HepG2 (cell line): ENCODE results near the gene CADM2. TPM values are rescaled to one million over a fixed set of nuclear protein-coding genes. Genes with fewer than 3 reads are reported as not detected.

Experiments used
- ATAC-seq: fragments of 200-7000 bp; cut with Tn5 transposase; 3 replicates; pipeline ENCODE4 v1.9.1; 2020; ENCODE audit warnings: mild to moderate bottlenecking, moderate library complexity
- BruUV-seq: library from RNA; stranded (reverse); fragments of 400-500 nt; replicated peaks from 2 replicates; lab custom pipeline; 2021; lab: Mats Ljungman, UMichigan
- CTCF ChIA-PET: fragments of 300-600 bp; formaldehyde crosslinking; extraction: SDS; loops from one replicate; lab custom pipeline; 2021; ENCODE audit warnings: low total read pairs, inconsistent platforms, low intra/inter-chr PET ratio; lab: Yijun Ruan, JAX
- POLR2A ChIA-PET: fragments of 350-600 bp; sonication (Branson Sonifier 250); formaldehyde crosslinking; loops from one replicate; lab custom pipeline; 2020; ENCODE audit warnings: antibody characterized with exemption, inconsistent platforms; lab: Yijun Ruan, JAX
- DNase-seq: peaks from one replicate; pipeline ENCODE4 v3.0.0-alpha.2; 2015; ENCODE audit warnings: low spot score
- FAIRE-seq: peaks from 3 replicates; lab custom pipeline; 2011; peaks lifted over from hg19 to GRCh38; lab: Jason Lieb, UNC
- H2AFZ ChIP-seq: one replicate; pipeline ENCODE4 v1.6.1; 2011; ENCODE audit warnings: low read length, inconsistent platforms
- H3K27ac ChIP-seq: fragments of 300-600 bp; 3 replicates; pipeline ENCODE4 v1.8.0; 2011; ENCODE audit warnings: mixed run types, mild to moderate bottlenecking, mixed read lengths, low read length, inconsistent platforms; ENCODE audit not compliant: insufficient read depth; ENCODE audit errors: extremely low read length
- H3K27me3 ChIP-seq, 2 experiments: fragments of 200-600 bp in 1 of 2; 2 replicates in 1 of 2; 3 replicates in 1 of 2; pipeline versions ENCODE4 v1.6.0 to v1.8.0; 2011; ENCODE audit warnings: low read length in 2 of 2, mild to moderate bottlenecking in 2 of 2, moderate library complexity in 2 of 2, inconsistent platforms in 1 of 2; ENCODE audit not compliant: insufficient read depth in 2 of 2, control insufficient read depth in 1 of 2
- H3K36me3 ChIP-seq, 2 experiments: fragments of 200-600 bp in 1 of 2; replicated peaks in 1 of 2; 2 replicates in 1 of 2; 3 replicates in 1 of 2; pipeline versions ENCODE4 v1.5.1 to v1.8.0; 2011; ENCODE audit warnings: low read length in 2 of 2, inconsistent platforms in 1 of 2; ENCODE audit not compliant: insufficient read depth in 2 of 2, control insufficient read depth in 1 of 2
- H3K4me1 ChIP-seq: 2 replicates; pipeline ENCODE4 v1.5.1; 2012; ENCODE audit warnings: low read length, inconsistent platforms; ENCODE audit not compliant: insufficient read depth
- H3K4me2 ChIP-seq: 2 replicates; pipeline ENCODE4 v1.6.0; 2011; ENCODE audit warnings: low read depth, low read length, inconsistent platforms
- H3K4me3 ChIP-seq, 3 experiments: fragments of 200-600 bp in 1 of 3; sonication (generic), shearing (Covaris generic) in 1 of 3; replicated peaks in 1 of 3; 2 replicates each; pipeline ENCODE4 v1.5.1; 2011 to 2016; ENCODE audit warnings: low read length in 3 of 3, inconsistent platforms in 2 of 3, low read depth in 2 of 3, mild to moderate bottlenecking in 2 of 3, control low read depth in 1 of 3, mixed read lengths in 1 of 3; ENCODE audit not compliant: insufficient read depth in 1 of 3
- H3K79me2 ChIP-seq: one replicate; pipeline ENCODE4 v1.6.1; 2011; ENCODE audit warnings: low read length, inconsistent platforms; ENCODE audit not compliant: insufficient read depth
- H3K9ac ChIP-seq: 2 replicates; pipeline ENCODE4 v1.6.0; 2011; ENCODE audit warnings: mild to moderate bottlenecking, low read depth, low read length, inconsistent platforms; ENCODE audit not compliant: insufficient read depth
- H3K9me3 ChIP-seq: 2 replicates; pipeline ENCODE4 v1.5.1; 2012; ENCODE audit warnings: mild to moderate bottlenecking, low read length
- H4K20me1 ChIP-seq: 2 replicates; pipeline ENCODE4 v1.6.0; 2011; ENCODE audit warnings: inconsistent platforms, mild to moderate bottlenecking, low read length, moderate library complexity; ENCODE audit not compliant: insufficient read depth
- JUN ChIP-seq: sonication (generic); formaldehyde crosslinking; IDR thresholded peaks from 2 replicates; pipeline ENCODE4 v1.4.0; 2020; ENCODE audit warnings: mild to moderate bottlenecking, missing genetic modification reagents
- MATR3 ChIP-seq: sonication (generic); formaldehyde crosslinking; IDR thresholded peaks from 2 replicates; pipeline ENCODE4 v1.4.0; 2020; ENCODE audit warnings: missing genetic modification reagents
- MXD4 ChIP-seq: IDR thresholded peaks from 2 replicates; pipeline ENCODE4 v1.6.1; 2016; ENCODE audit warnings: mild to moderate bottlenecking, missing biosample characterization, missing genetic modification reagents
- NFKBIZ ChIP-seq: IDR thresholded peaks from 2 replicates; pipeline ENCODE4 v1.6.1; 2018; ENCODE audit warnings: missing genetic modification reagents, missing compliant biosample characterization
- PAX8 ChIP-seq: sonication (generic); formaldehyde crosslinking; IDR thresholded peaks from 2 replicates; pipeline ENCODE4 v1.8.0; 2022; ENCODE audit warnings: mild to moderate bottlenecking, missing genetic modification reagents, borderline replicate concordance
- TAF15 ChIP-seq: fragments of 200-400 bp; formaldehyde crosslinking; IDR thresholded peaks from one replicate; pipeline ENCODE4 v1.6.1; 2018; ENCODE audit warnings: mild to moderate bottlenecking, low read depth, low read length; ENCODE audit not compliant: poor library complexity, severe bottlenecking
- ZBTB7A ChIP-seq: sonication (generic); formaldehyde crosslinking; IDR thresholded peaks from 2 replicates; pipeline ENCODE4 v1.8.0; 2022; ENCODE audit warnings: mild to moderate bottlenecking, missing genetic modification reagents
- ZFP36L2 ChIP-seq: sonication (generic); formaldehyde crosslinking; IDR thresholded peaks from 2 replicates; pipeline ENCODE4 v1.4.0; 2020; ENCODE audit warnings: missing genetic modification reagents
- ZNF33A ChIP-seq: sonication (generic); formaldehyde crosslinking; IDR thresholded peaks from 2 replicates; pipeline ENCODE4 v1.5.1; 2020; ENCODE audit warnings: missing genetic modification reagents, mild to moderate bottlenecking, moderate library complexity, borderline replicate concordance
- ZNF547 ChIP-seq: sonication (generic); formaldehyde crosslinking; IDR thresholded peaks from 2 replicates; pipeline ENCODE4 v1.5.1; 2020; ENCODE audit warnings: mild to moderate bottlenecking, missing genetic modification reagents
- ZNF678 ChIP-seq: sonication (generic); formaldehyde crosslinking; IDR thresholded peaks from 2 replicates; pipeline ENCODE4 v1.4.0; 2020; ENCODE audit warnings: mild to moderate bottlenecking, missing genetic modification reagents
- WGBS: methylation state at CpG from one replicate; pipeline ENCODE4 v1.1.6; 2017; ENCODE audit warnings: low lambda C conversion rate; 5-methylcytosine and 5-hydroxymethylcytosine counted together
- in situ Hi-C: cut with HindIII; loops from 2 replicates; pipeline ENCODE4 v1.10.0; 2017; ENCODE audit warnings: low pct_unique_long_range_greater_than_20kb; ENCODE audit not compliant: extremely low pct_ligation_motif_present
- intact Hi-C: fragments of 100-400 bp; cut with micrococcal nuclease; formaldehyde crosslinking; loops from one replicate; pipeline ENCODE4 v1.10.0; 2022; ENCODE audit not compliant: unreplicated experiment
- polyA plus RNA-seq, 8 experiments: library from polyadenylated mRNA; depleted of rRNA in 3 of 8; stranded (reverse) in 7 of 8; unstranded in 1 of 8; fragments of >200 nt; fragmentation: Illumina TruSeq in 4 of 8; extraction: Trizol in 4 of 8; gene quantifications; 2 replicates each; pipeline versions ENCODE4 v1.2.1 to v1.2.3, GENCODE V29; 2011 to 2016; ENCODE audit warnings: low read depth in 4 of 8, missing spikeins in 1 of 8, mixed read lengths in 1 of 8; ENCODE audit not compliant: insufficient read depth in 1 of 8
- total RNA-seq, 5 experiments: library from RNA; depleted of rRNA; stranded (reverse); fragments of >200 nt; fragmentation: Illumina TruSeq; extraction: Trizol; gene quantifications; 2 replicates each; pipeline ENCODE4 v1.2.3, GENCODE V29; 2016; ENCODE audit warnings: low read depth in 1 of 5
- TF ChIP-seq, protein P1 (sequence below): sonication (generic); formaldehyde crosslinking; IDR thresholded peaks from 2 replicates; pipeline ENCODE4 v1.5.0; 2020; ENCODE audit warnings: mild to moderate bottlenecking, missing genetic modification reagents
- TF ChIP-seq, protein P2 (sequence below): sonication (generic); formaldehyde crosslinking; IDR thresholded peaks from 2 replicates; pipeline ENCODE4 v1.5.0; 2020; ENCODE audit warnings: missing genetic modification reagents
- TF ChIP-seq, protein P3 (sequence below): IDR thresholded peaks from 2 replicates; pipeline ENCODE4 v1.6.1; 2012; ENCODE audit warnings: low read length, improper control_type of control experiment

The CADM2 gene
- total and polyA plus RNA-seq, 2 of the 13 experiments (the other 11 are each of a cell fraction or from before 2014, with no cell fraction given), result not detected

DNA sequence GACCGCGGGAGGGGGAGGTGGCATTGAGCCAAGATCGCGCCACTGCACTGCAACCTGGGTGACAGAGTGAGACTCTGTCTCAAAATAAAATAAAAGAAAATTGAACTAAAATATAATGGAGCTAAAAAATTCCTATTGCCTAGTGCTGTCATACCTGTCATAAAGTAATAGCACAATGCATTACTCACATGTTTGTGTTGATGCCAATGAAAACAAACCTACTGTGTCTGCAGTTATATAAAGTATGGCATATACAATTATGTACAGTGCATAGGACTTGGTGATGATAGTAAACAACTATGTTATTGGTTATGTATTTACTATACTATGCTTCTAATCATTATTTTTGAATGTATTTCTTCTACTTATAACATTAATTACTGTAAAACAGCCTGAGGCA is 411.6 kb downstream of the CADM2 start:
- no peak overlapping the region for H3K4me2 ChIP-seq
- no peak overlapping the region for H2AFZ ChIP-seq
- H3K9ac ChIP-seq, result no peak overlapping the region
- no peaks in the 10 kb centered on the region for H3K9me3 ChIP-seq
- H3K4me3 ChIP-seq, result no peak overlapping the region
- 0% methylated on average over 4 of the region's 4 CpGs for WGBS
- no TSS peak for BruUV-seq
- H3K27ac ChIP-seq, result no peak overlapping the region
- no peaks in the 10 kb centered on the region for H3K79me2 ChIP-seq
- H3K27me3 ChIP-seq, result no peaks in the 10 kb centered on the region
- ChIA-PET CTCF (no interaction called here), POLR2A (no interaction called here)
- H3K36me3 ChIP-seq, result no peaks in the 10 kb centered on the region
- TF ChIP-seq, protein P1, sequence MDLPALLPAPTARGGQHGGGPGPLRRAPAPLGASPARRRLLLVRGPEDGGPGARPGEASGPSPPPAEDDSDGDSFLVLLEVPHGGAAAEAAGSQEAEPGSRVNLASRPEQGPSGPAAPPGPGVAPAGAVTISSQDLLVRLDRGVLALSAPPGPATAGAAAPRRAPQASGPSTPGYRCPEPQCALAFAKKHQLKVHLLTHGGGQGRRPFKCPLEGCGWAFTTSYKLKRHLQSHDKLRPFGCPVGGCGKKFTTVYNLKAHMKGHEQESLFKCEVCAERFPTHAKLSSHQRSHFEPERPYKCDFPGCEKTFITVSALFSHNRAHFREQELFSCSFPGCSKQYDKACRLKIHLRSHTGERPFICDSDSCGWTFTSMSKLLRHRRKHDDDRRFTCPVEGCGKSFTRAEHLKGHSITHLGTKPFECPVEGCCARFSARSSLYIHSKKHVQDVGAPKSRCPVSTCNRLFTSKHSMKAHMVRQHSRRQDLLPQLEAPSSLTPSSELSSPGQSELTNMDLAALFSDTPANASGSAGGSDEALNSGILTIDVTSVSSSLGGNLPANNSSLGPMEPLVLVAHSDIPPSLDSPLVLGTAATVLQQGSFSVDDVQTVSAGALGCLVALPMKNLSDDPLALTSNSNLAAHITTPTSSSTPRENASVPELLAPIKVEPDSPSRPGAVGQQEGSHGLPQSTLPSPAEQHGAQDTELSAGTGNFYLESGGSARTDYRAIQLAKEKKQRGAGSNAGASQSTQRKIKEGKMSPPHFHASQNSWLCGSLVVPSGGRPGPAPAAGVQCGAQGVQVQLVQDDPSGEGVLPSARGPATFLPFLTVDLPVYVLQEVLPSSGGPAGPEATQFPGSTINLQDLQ (CRISPR knock-in tag), result no peak
- no peak for TF ChIP-seq ZNF678
- no peak for TF ChIP-seq JUN (CRISPR knock-in tag)
- no peak for TF ChIP-seq NFKBIZ
- TF ChIP-seq ZNF33A, result no peak
- TF ChIP-seq ZBTB7A (CRISPR knock-in tag), result no peak
- no peak for TF ChIP-seq PAX8 (CRISPR knock-in tag)
- no peak for TF ChIP-seq MATR3 (CRISPR knock-in tag)
- TF ChIP-seq, protein P2, sequence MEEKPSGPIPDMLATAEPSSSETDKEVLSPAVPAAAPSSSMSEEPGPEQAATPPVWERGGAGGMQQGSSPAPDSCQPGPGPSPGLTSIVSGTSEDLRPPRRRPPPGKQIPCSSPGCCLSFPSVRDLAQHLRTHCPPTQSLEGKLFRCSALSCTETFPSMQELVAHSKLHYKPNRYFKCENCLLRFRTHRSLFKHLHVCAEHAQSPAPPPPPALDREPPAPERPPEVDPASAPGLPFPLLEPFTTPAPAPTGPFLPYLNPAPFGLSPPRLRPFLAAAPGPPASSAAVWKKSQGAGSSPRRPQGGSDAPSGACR (CRISPR knock-in tag), result no peak
- no peak for TF ChIP-seq MXD4 (CRISPR knock-in tag)
- TF ChIP-seq ZNF547 (CRISPR knock-in tag), result no peak
- TF ChIP-seq, protein P3, sequence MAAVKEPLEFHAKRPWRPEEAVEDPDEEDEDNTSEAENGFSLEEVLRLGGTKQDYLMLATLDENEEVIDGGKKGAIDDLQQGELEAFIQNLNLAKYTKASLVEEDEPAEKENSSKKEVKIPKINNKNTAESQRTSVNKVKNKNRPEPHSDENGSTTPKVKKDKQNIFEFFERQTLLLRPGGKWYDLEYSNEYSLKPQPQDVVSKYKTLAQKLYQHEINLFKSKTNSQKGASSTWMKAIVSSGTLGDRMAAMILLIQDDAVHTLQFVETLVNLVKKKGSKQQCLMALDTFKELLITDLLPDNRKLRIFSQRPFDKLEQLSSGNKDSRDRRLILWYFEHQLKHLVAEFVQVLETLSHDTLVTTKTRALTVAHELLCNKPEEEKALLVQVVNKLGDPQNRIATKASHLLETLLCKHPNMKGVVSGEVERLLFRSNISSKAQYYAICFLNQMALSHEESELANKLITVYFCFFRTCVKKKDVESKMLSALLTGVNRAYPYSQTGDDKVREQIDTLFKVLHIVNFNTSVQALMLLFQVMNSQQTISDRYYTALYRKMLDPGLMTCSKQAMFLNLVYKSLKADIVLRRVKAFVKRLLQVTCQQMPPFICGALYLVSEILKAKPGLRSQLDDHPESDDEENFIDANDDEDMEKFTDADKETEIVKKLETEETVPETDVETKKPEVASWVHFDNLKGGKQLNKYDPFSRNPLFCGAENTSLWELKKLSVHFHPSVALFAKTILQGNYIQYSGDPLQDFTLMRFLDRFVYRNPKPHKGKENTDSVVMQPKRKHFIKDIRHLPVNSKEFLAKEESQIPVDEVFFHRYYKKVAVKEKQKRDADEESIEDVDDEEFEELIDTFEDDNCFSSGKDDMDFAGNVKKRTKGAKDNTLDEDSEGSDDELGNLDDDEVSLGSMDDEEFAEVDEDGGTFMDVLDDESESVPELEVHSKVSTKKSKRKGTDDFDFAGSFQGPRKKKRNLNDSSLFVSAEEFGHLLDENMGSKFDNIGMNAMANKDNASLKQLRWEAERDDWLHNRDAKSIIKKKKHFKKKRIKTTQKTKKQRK, result no peak
- no peak for TF ChIP-seq ZFP36L2 (CRISPR knock-in tag)
- TF ChIP-seq TAF15, result no peak
- ATAC-seq (no peak), FAIRE-seq (no peak), DNase-seq (no peak)
- intact Hi-C loops, result no loop called here
- H4K20me1 ChIP-seq, result no peaks in the 10 kb centered on the region
- in situ Hi-C loops, result loop anchor here (25.0 kb wide), 1 partner anchor 408 kb away; the partner anchor contains the start of gene CADM2
- no peaks in the 10 kb centered on the region for H3K4me1 ChIP-seq
